AG04450 (cell line): ENCODE measurements around the gene LRRC28. TPM values are rescaled to one million over a fixed set of nuclear protein-coding genes. Genes with fewer than 3 reads are reported as not detected.

ENCODE experiments used
- CTCF ChIA-PET: fragments of 300-600, 350-600 bp; formaldehyde crosslinking; extraction: SDS; loops from one replicate; lab custom pipeline; 2022; ENCODE audit warnings: antibody characterized with exemption, inconsistent platforms; lab: Charles Lee
- POLR2A ChIA-PET: fragments of 350-600 bp; formaldehyde crosslinking; extraction: SDS; loops from one replicate; lab custom pipeline; 2021; ENCODE audit warnings: antibody characterized with exemption, inconsistent platforms; lab: Yijun Ruan, JAX
- DNase-seq: peaks from one replicate; pipeline ENCODE4 v3.0.0-alpha.2; 2011; ENCODE audit warnings: low read depth, low spot score
- H3K27ac ChIP-seq: one replicate; pipeline ENCODE4 v1.5.1; 2012; ENCODE audit warnings: low read depth, low read length, control low read depth
- H3K27me3 ChIP-seq: one replicate; pipeline ENCODE4 v1.6.0; 2012; ENCODE audit warnings: low read length; ENCODE audit not compliant: control insufficient read depth, insufficient read depth
- H3K4me3 ChIP-seq: 2 replicates; pipeline ENCODE4 v1.5.1; 2011; ENCODE audit warnings: mild to moderate bottlenecking, low read depth, low read length, control low read depth
- H3K9me3 ChIP-seq: 2 replicates; pipeline ENCODE4 v1.5.1; 2012; ENCODE audit warnings: low read length; ENCODE audit not compliant: control insufficient read depth, insufficient read depth
- polyA plus RNA-seq: library from polyadenylated mRNA; depleted of rRNA; stranded (reverse); fragments of >200 nt; gene quantifications from 2 replicates; pipeline ENCODE4 v1.2.3, GENCODE V29; 2011
- TF ChIP-seq, protein P1 (sequence below): IDR thresholded peaks from 2 replicates; pipeline ENCODE4 v1.5.1; 2011; ENCODE audit warnings: low read depth, low read length, control low read depth, inconsistent platforms

LRRC28 gene
- polyA plus RNA-seq, 1 experiment: 29.8 TPM

- TF ChIP-seq, protein P1, sequence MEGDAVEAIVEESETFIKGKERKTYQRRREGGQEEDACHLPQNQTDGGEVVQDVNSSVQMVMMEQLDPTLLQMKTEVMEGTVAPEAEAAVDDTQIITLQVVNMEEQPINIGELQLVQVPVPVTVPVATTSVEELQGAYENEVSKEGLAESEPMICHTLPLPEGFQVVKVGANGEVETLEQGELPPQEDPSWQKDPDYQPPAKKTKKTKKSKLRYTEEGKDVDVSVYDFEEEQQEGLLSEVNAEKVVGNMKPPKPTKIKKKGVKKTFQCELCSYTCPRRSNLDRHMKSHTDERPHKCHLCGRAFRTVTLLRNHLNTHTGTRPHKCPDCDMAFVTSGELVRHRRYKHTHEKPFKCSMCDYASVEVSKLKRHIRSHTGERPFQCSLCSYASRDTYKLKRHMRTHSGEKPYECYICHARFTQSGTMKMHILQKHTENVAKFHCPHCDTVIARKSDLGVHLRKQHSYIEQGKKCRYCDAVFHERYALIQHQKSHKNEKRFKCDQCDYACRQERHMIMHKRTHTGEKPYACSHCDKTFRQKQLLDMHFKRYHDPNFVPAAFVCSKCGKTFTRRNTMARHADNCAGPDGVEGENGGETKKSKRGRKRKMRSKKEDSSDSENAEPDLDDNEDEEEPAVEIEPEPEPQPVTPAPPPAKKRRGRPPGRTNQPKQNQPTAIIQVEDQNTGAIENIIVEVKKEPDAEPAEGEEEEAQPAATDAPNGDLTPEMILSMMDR: no peak
- Histone ChIP-seq H3K27ac (no peak overlapping the region), H3K27me3 (no peaks in the 10 kb centered on the region), H3K4me3 (no peak overlapping the region), H3K9me3 (no peaks in the 10 kb centered on the region)
- no peak for DNase-seq
- ChIA-PET CTCF (interaction anchor here (0.6 to 4.5 kb wide), 3 partner anchors 11 to 124 kb away, joined by 3 to 34 read pairs (median 8); no protein-coding TSS in a partner anchor), POLR2A (no interaction called here)
Observed at GRCh38 chr15:99224372-99225214, 26.7 kb upstream of the LRRC28 start.

GRCh38 chr15:99226802-99227201 lies 24.5 kb upstream of the LRRC28 start:
- TF ChIP-seq, protein P1: no peak
- no peak overlapping the region for H3K4me3 ChIP-seq
- no peaks in the 10 kb centered on the region for H3K9me3 ChIP-seq
- DNase-seq: no peak
- no peaks in the 10 kb centered on the region for H3K27me3 ChIP-seq
- H3K27ac ChIP-seq: no peak overlapping the region
- CTCF ChIA-PET: interaction anchor here (1.3 to 2.9 kb wide), 2 partner anchors 13 to 477 kb away, joined by 3 to 27 read pairs; no protein-coding TSS in a partner anchor
- POLR2A ChIA-PET: no interaction called here

DNA sequence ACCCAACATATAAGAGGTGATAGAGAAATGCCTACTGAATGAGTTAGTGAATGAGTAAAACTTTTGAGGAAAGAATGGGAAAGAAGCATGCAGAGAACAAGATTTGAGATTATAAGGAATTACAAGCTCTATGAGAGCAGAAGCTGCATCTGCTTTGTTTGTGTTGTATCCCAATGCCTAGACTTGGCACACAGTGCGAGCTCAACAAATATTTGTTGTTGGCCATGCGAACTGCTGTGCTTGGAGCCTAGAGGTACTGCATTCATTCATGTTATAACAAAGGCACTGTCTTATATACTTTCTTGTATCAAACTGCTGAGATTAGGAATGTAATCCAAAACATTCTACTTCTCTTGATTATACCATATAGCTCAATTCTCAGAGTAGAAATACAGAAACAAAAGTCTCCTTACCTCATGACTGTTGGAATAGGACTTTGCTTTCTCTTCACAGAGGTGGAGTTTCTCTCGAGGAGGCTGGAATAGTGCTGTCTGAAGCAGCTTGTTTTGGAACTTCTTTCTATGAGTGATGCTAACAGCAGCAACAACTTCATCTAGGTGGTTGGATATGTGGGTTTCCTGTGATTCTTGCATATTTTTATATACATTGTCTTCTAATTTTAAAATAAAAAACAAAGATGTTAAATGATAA lies 23.0 kb upstream of the LRRC28 start:
- TF ChIP-seq, protein P1: no peak
- Histone ChIP-seq H3K4me3 (no peak overlapping the region), H3K27ac (no peak overlapping the region), H3K27me3 (no peaks in the 10 kb centered on the region), H3K9me3 (no peaks in the 10 kb centered on the region)
- CTCF ChIA-PET: interaction anchor here (2.9 kb wide), 1 partner anchor 15 kb away, joined by 27 read pairs; no protein-coding TSS in a partner anchor
- POLR2A ChIA-PET: interaction anchor here (0.7 kb wide), 1 partner anchor 476 kb away, joined by 3 read pairs; no protein-coding TSS in a partner anchor
- DNase-seq: no peak

GRCh38 chr15:99230867-99231266 lies 20.4 kb upstream of the LRRC28 start:
- CTCF ChIA-PET: no interaction called here
- no peak overlapping the region for H3K27ac ChIP-seq
- no peak overlapping the region for H3K4me3 ChIP-seq
- H3K9me3 ChIP-seq: no peaks in the 10 kb centered on the region
- H3K27me3 ChIP-seq: no peaks in the 10 kb centered on the region
- TF ChIP-seq, protein P1: no peak
- no peak for DNase-seq
- POLR2A ChIA-PET: no interaction called here
